GM12878 (cell line): ENCODE data around the gene TCHP. TPM values are rescaled to one million over a fixed set of nuclear protein-coding genes. Genes with fewer than 3 reads are reported as not detected.

Experiments used
- ATAC-seq: fragments of 200-7000 bp; cut with Tn5 transposase; 3 replicates; pipeline ENCODE4 v1.9.1; 2020; ENCODE audit warnings: mild to moderate bottlenecking, moderate library complexity
- BruUV-seq: library from RNA; stranded (reverse); fragments of 400-500 nt; replicated peaks from 2 replicates; lab custom pipeline; 2021; lab: Mats Ljungman, UMichigan
- CTCF ChIA-PET: fragments of 300-600 bp; sonication (Branson Sonifier 250); formaldehyde crosslinking; extraction: SDS; loops from one replicate; lab custom pipeline; 2021; ENCODE audit warnings: inconsistent platforms; lab: Yijun Ruan, JAX
- POLR2A ChIA-PET: fragments of 350-600 bp; formaldehyde crosslinking; extraction: SDS; loops from one replicate; lab custom pipeline; 2021; ENCODE audit warnings: inconsistent platforms; lab: Charles Lee
- RAD21 ChIA-PET: fragments of 300-600 bp; sonication (Branson Sonifier 250); formaldehyde crosslinking; loops from one replicate; lab custom pipeline; 2023; ENCODE audit warnings: antibody characterized with exemption; ENCODE audit not compliant: unreplicated experiment; lab: Charles Lee
- SMC1A ChIA-PET: fragments of 300-600 bp; sonication (Branson Sonifier 250); formaldehyde crosslinking; loops from one replicate; lab custom pipeline; 2023; ENCODE audit not compliant: unreplicated experiment, uncharacterized antibody; lab: Charles Lee
- DNase-seq: peaks from one replicate; pipeline ENCODE4 v3.0.0-alpha.2; 2011; ENCODE audit warnings: low read depth, low spot score
- FAIRE-seq: peaks from 3 replicates; lab custom pipeline; 2011; peaks lifted over from hg19 to GRCh38; lab: Jason Lieb, UNC
- H2AFZ ChIP-seq: 2 replicates; pipeline ENCODE4 v1.6.0; 2011; ENCODE audit warnings: low read depth, low read length, control low read depth; ENCODE audit not compliant: control insufficient read depth
- H3K27ac ChIP-seq: 2 replicates; pipeline ENCODE4 v1.5.1; 2011; ENCODE audit warnings: control low read depth; ENCODE audit not compliant: control insufficient read depth, insufficient read depth
- H3K27me3 ChIP-seq, 2 experiments: replicated peaks in 1 of 2; 2 replicates each; pipeline versions ENCODE4 v1.6.0 to v1.6.1; 2011; ENCODE audit warnings: low read length in 1 of 2; ENCODE audit not compliant: control insufficient read depth in 2 of 2, insufficient read depth in 2 of 2
- H3K36me3 ChIP-seq, 2 experiments: 2 replicates each; pipeline ENCODE4 v1.5.1; 2011; ENCODE audit warnings: low read length in 1 of 2; ENCODE audit not compliant: control insufficient read depth in 2 of 2, insufficient read depth in 2 of 2
- H3K4me1 ChIP-seq: 2 replicates; pipeline ENCODE4 v1.6.1; 2011; ENCODE audit warnings: mild to moderate bottlenecking, low read length, moderate library complexity, mixed read lengths; ENCODE audit not compliant: control insufficient read depth, insufficient read depth
- H3K4me2 ChIP-seq: 2 replicates; pipeline ENCODE4 v1.6.0; 2011; ENCODE audit warnings: control low read depth; ENCODE audit not compliant: control insufficient read depth, insufficient read depth
- H3K4me3 ChIP-seq: fragments of 200-600 bp; sonication (generic); 2 replicates; pipeline ENCODE4 v1.5.1; 2016
- H3K79me2 ChIP-seq: 2 replicates; pipeline ENCODE4 v1.6.0; 2011; ENCODE audit warnings: low read length; ENCODE audit not compliant: control insufficient read depth, insufficient read depth
- H3K9ac ChIP-seq: 2 replicates; pipeline ENCODE4 v1.8.0; 2011; ENCODE audit warnings: low read length, control low read depth, mixed read lengths; ENCODE audit not compliant: control insufficient read depth, insufficient read depth
- H3K9me3 ChIP-seq: replicated peaks from 3 replicates; pipeline ENCODE4 v1.5.1; 2011; ENCODE audit warnings: mild to moderate bottlenecking, low read length; ENCODE audit not compliant: control insufficient read depth, insufficient read depth
- H4K20me1 ChIP-seq: 2 replicates; pipeline ENCODE4 v1.6.0; 2011; ENCODE audit not compliant: control insufficient read depth, insufficient read depth
- BCL11A ChIP-seq: IDR thresholded peaks from 2 replicates; pipeline ENCODE4 v1.6.1; 2011; ENCODE audit warnings: low read depth, low read length
- BCL3 ChIP-seq: IDR thresholded peaks from 2 replicates; pipeline ENCODE4 v1.6.1; 2011; ENCODE audit warnings: borderline replicate concordance, low read depth, mild to moderate bottlenecking, moderate library complexity, low read length; ENCODE audit not compliant: insufficient read depth, poor library complexity, severe bottlenecking
- CEBPB ChIP-seq, 2 experiments: fragments of 150-350 bp in 1 of 2; IDR thresholded peaks; 2 replicates each; pipeline ENCODE4 v1.6.1; 2012 to 2014; ENCODE audit warnings: low read depth in 2 of 2, low read length in 2 of 2, borderline replicate concordance in 1 of 2, inconsistent platforms in 1 of 2
- CTCF ChIP-seq, 3 experiments: IDR thresholded peaks in 2 of 3; conservative IDR thresholded peaks in 1 of 3; 2 replicates each; pipeline ENCODE4 v1.5.1; 2011; ENCODE audit warnings: low read depth in 3 of 3, low read length in 3 of 3, mild to moderate bottlenecking in 3 of 3, control low read depth in 2 of 3, moderate library complexity in 2 of 3, inconsistent platforms in 1 of 3, mixed read lengths in 1 of 3; ENCODE audit not compliant: control insufficient read depth in 2 of 3, insufficient read depth in 1 of 3; ENCODE audit errors: extremely low read depth in 1 of 3
- EP300 ChIP-seq, 2 experiments: fragments of 150-350 bp in 1 of 2; IDR thresholded peaks; 2 replicates each; pipeline ENCODE4 v1.6.1; 2011 to 2012; ENCODE audit warnings: low read depth in 2 of 2, low read length in 2 of 2, borderline replicate concordance in 1 of 2, improper control_type of control experiment in 1 of 2, inconsistent platforms in 1 of 2; ENCODE audit not compliant: control insufficient read depth in 1 of 2
- ESRRA ChIP-seq: IDR thresholded peaks from 2 replicates; pipeline ENCODE4 v1.6.1; 2012; ENCODE audit warnings: mild to moderate bottlenecking, low read length, improper control_type of control experiment
- MTA2 ChIP-seq: fragments of 450-650 bp; IDR thresholded peaks from 2 replicates; pipeline ENCODE4 v1.6.1; 2016; ENCODE audit warnings: low read depth, mild to moderate bottlenecking, moderate library complexity
- PML ChIP-seq: IDR thresholded peaks from 2 replicates; pipeline ENCODE4 v1.6.1; 2012; ENCODE audit warnings: low read length, inconsistent platforms
- RB1 ChIP-seq: fragments of 450-650 bp; formaldehyde crosslinking; IDR thresholded peaks from 2 replicates; pipeline ENCODE4 v1.6.1; 2017; ENCODE audit warnings: mild to moderate bottlenecking, borderline replicate concordance
- RBBP5 ChIP-seq: fragments of 200-600 bp; sonication (generic); conservative IDR thresholded peaks from 2 replicates; pipeline ENCODE4 v1.6.1; 2016
- SIX5 ChIP-seq: IDR thresholded peaks from 2 replicates; pipeline ENCODE4 v1.6.1; 2011; ENCODE audit warnings: mild to moderate bottlenecking, low read depth, low read length, moderate library complexity; ENCODE audit not compliant: severe bottlenecking
- SREBF1 ChIP-seq: IDR thresholded peaks from 2 replicates; pipeline ENCODE4 v1.6.1; 2012; ENCODE audit warnings: mild to moderate bottlenecking, low read length
- STAT1 ChIP-seq: fragments of 450-650 bp; conservative IDR thresholded peaks from 2 replicates; pipeline ENCODE4 v1.6.1; 2014; ENCODE audit warnings: antibody characterized with exemption, mild to moderate bottlenecking
- TCF7 ChIP-seq: IDR thresholded peaks from 2 replicates; pipeline ENCODE4 v1.6.1; 2014; ENCODE audit warnings: antibody characterized with exemption, borderline replicate concordance
- USF1 ChIP-seq: IDR thresholded peaks from 2 replicates; pipeline ENCODE4 v1.6.1; 2011; ENCODE audit warnings: borderline replicate concordance, low read depth, mild to moderate bottlenecking, moderate library complexity, mixed read lengths, low read length; ENCODE audit not compliant: insufficient read depth; ENCODE audit errors: extremely low read length
- USF2 ChIP-seq: IDR thresholded peaks from 2 replicates; pipeline ENCODE4 v1.6.1; 2011; ENCODE audit warnings: low read depth, low read length, improper control_type of control experiment, borderline replicate concordance
- YY1 ChIP-seq: IDR thresholded peaks from 2 replicates; pipeline ENCODE4 v1.6.1; 2011; ENCODE audit warnings: low read depth, mild to moderate bottlenecking, low read length
- ZZZ3 ChIP-seq: IDR thresholded peaks from 2 replicates; pipeline ENCODE4 v1.6.1; 2011; ENCODE audit warnings: low read depth; ENCODE audit not compliant: control insufficient read depth, insufficient read length
- WGBS: methylation state at CpG from one replicate; pipeline ENCODE4 v1.1.6; 2016; ENCODE audit warnings: low lambda C conversion rate; ENCODE audit not compliant: insufficient replicate concordance, insufficient coverage; ENCODE audit errors: missing lambda C conversion rate; 5-methylcytosine and 5-hydroxymethylcytosine counted together
- in situ Hi-C: fragments of 300-500 bp; cut with MboI; formaldehyde crosslinking; loops from 9 replicates; pipeline ENCODE4 v1.14.3; 2018; ENCODE audit warnings: mixed read lengths
- intact Hi-C: fragments of 100-400 bp; cut with micrococcal nuclease; formaldehyde crosslinking; loops from one replicate; pipeline ENCODE4 v1.14.2; 2022; ENCODE audit not compliant: unreplicated experiment
- polyA plus RNA-seq, 11 experiments: library from polyadenylated mRNA; depleted of rRNA in 4 of 11; unstranded in 6 of 11; stranded (reverse) in 5 of 11; fragments of >200 nt; fragmentation: Nextera tagmentation in 4 of 11; fragmentation: Illumina TruSeq in 1 of 11; extraction: Ambion mirVana in 4 of 11; extraction: Trizol in 1 of 11; gene quantifications; 1 replicate in 1 of 11; 2 replicates in 10 of 11; pipeline versions ENCODE4 v1.2.1 to v1.2.3, GENCODE V29; 2011 to 2016; ENCODE audit warnings: inconsistent platforms in 2 of 11, missing spikeins in 2 of 11, low read depth in 1 of 11
- total RNA-seq, 4 experiments: library from RNA; depleted of rRNA in 3 of 4; stranded (reverse); fragments of >200 nt in 3 of 4; fragmentation: Illumina TruSeq in 1 of 4; extraction: Trizol in 1 of 4; gene quantifications; 2 replicates each; pipeline versions ENCODE4 v1.2.1 to v1.2.3, GENCODE V29; 2013 to 2021

Gene TCHP
- total and polyA plus RNA-seq, 10 of the 15 experiments (the other 5 are each of a cell fraction or from before 2014, with no cell fraction given): 4.8 to 18.6 (median 15.0) TPM

GRCh38 chr12:109927622-109928021 lies 27.5 kb downstream of the TCHP start:
- ChIA-PET RAD21 (no interaction called here), SMC1A (interaction anchor here (0.5 to 1.2 kb wide), 4 partner anchors 59 to 85 kb away, joined by 3 to 6 read pairs (median 4); no protein-coding TSS in a partner anchor), POLR2A (no interaction called here), CTCF (interaction anchor here (0.7 to 3.1 kb wide), 8 partner anchors 10 to 86 kb away, joined by 3 to 15 read pairs (median 4); no protein-coding TSS in a partner anchor)
- no peaks in the 10 kb centered on the region for H3K79me2 ChIP-seq
- no peak overlapping the region for H3K4me3 ChIP-seq
- no peak overlapping the region for H2AFZ ChIP-seq
- no peaks in the 10 kb centered on the region for H4K20me1 ChIP-seq
- ATAC-seq (peak; percentile 82), FAIRE-seq (no peak), DNase-seq (no peak)
- intact Hi-C loops (loop anchor here (5.0 kb wide), 1 partner anchor 75 kb away; no protein-coding TSS in a partner anchor), in situ Hi-C loops (no loop called here)
- no peaks in the 10 kb centered on the region for H3K4me1 ChIP-seq
- no TSS peak for BruUV-seq
- no peaks in the 10 kb centered on the region for H3K9me3 ChIP-seq
- no peak overlapping the region for H3K9ac ChIP-seq
- no peak overlapping the region for H3K4me2 ChIP-seq
- 56% methylated on average over 8 of the region's 8 CpGs for WGBS
- H3K36me3 ChIP-seq: peaks cover 6 to 9% of the 10 kb centered on the region in 2 experiments; a peak in 3 of 4 replicates
- H3K27ac ChIP-seq: no peak overlapping the region
- H3K27me3 ChIP-seq: no peaks in the 10 kb centered on the region
- TF ChIP-seq RB1: no peak
- no peak for TF ChIP-seq BCL11A
- TF ChIP-seq YY1: 0 out of 2 replicates have a peak, but pooled peaks have one; percentile 13
- no peak for TF ChIP-seq ZZZ3
- no peak for TF ChIP-seq USF2
- no peak for TF ChIP-seq TCF7
- no peak for TF ChIP-seq CEBPB (IDR thresholded peaks at IDR 0.05; ENCODE audit: borderline replicate concordance in 1 of 2, low read depth in 2 of 2, low read length in 2 of 2)
- no peak for TF ChIP-seq USF1
- TF ChIP-seq SIX5: no peak
- no peak for TF ChIP-seq EP300 (IDR thresholded peaks at IDR 0.05; ENCODE audit: borderline replicate concordance in 1 of 2, control insufficient read depth in 1 of 2, low read depth in 2 of 2, low read length in 2 of 2)
- TF ChIP-seq BCL3: no peak
- no peak for TF ChIP-seq SREBF1
- TF ChIP-seq RBBP5: no peak
- TF ChIP-seq MTA2: no peak
- peak; percentile 41 to 59 (median 55) for TF ChIP-seq CTCF (IDR thresholded peaks at IDR 0.05 in 2 of 3, conservative IDR thresholded peaks at IDR 0.05 in 1 of 3; ENCODE audit: control insufficient read depth in 2 of 3, extremely low read depth in 1 of 3, insufficient read depth in 1 of 3, low read depth in 3 of 3, low read length in 3 of 3)
- TF ChIP-seq STAT1: no peak
- no peak for TF ChIP-seq ESRRA
- no peak for TF ChIP-seq PML
